Measurements from ENCODE around the gene PAX6.

Gene PAX6

DNA sequence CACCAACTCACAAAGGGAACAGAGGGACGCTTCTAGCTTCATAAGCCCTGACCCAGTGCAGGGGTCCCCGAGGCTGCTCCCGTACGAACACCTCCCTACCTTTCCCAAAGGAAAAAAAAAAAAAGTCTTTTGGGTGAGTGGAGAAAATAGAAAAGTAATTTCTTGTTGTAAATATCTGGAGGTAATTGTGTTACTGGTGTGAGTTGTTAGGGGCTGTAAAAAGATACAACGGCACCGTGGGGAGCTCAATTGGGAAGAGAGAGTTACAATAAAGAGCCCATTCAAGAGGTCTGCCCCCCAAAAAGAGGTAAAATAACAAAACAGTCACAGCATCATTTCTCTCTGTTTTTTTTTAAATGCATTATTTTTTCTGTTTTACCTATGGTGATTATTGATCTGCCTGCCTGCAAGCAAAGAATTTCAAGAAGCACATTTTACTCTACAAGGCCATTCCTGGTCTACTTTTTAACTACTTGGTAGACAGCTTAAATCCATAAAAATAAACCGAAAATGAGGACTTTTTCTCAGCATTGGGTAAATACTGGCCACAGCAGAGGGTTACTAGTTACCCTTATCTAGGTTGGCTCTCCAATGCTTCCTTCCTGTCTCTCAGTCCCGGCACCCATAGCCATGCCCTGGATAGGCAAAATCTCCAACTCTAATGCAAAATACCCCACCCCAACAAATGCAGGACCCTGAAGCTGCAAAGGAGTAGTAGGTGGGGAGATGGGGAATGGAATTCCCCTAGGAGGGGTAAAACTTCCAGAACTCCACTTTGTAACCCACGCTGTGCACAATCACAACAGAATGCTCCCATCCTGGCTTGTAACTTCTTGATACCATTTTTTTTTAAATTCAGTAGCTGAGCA is 3.1 kb downstream of the PAX6 start:
- no peak for DNase-seq

DNA sequence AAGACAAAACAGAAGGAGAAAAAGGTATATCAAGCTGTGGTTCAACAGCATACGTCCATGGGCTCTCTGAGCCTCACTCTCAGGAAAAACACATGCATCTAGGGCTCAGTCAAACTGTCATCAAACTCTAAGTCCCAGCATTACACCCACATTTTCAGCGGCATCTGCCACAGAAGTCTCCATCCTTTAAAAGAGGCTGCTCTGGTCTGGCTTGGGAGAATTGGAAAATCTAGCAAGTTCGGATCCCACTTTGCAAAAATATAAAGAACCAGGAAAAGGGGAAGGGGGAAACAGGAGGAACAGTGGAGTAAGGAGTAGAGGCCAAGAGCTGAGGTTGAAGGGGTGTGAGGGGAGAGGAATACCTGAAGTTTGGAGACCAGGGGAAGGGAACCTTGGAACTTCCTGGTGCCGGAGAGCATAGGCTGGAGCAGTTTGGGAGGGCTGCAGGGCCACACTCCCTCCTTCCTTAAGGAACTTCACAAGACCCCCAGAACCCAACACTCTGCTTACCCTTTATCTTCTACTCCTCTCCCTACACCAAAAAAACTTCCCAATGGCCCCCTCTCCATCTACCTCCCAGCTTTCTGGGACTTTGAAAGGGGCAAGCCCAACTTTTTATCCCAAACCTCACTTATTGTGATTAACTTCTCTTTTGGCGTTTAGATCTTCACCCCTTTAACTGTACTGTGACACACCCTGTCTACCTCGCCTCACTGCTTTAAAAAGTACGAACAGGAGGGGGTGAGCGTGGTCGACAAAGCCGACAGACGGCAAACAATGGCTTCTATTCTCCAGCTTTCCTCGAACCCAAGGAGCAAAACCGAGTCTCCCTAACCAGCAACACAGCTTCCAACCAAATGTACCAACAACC is 4.0 kb downstream of the PAX6 start:
- no peak for DNase-seq

- no peak for DNase-seq
These were observed 4.8 kb downstream of the PAX6 start for GRCh38 chr11:31806186-31806927.

- no peak for DNase-seq
These were observed 5.4 kb downstream of the PAX6 start for GRCh38 chr11:31805629-31806185.

GRCh38 chr11:31805037-31805628 is 6.0 kb downstream of the PAX6 start:
- no peak for DNase-seq

GRCh38 chr11:31804312-31805036 is 6.6 kb downstream of the PAX6 start:
- no peak for DNase-seq

- no peak for DNase-seq
These were observed 7.3 kb downstream of the PAX6 start for GRCh38 chr11:31803813-31804311.

- DNase-seq: no peak
These were observed 7.9 kb downstream of the PAX6 start for GRCh38 chr11:31802990-31803812.

GRCh38 chr11:31802609-31802989 is 8.5 kb downstream of the PAX6 start:
- DNase-seq: no peak

DNA sequence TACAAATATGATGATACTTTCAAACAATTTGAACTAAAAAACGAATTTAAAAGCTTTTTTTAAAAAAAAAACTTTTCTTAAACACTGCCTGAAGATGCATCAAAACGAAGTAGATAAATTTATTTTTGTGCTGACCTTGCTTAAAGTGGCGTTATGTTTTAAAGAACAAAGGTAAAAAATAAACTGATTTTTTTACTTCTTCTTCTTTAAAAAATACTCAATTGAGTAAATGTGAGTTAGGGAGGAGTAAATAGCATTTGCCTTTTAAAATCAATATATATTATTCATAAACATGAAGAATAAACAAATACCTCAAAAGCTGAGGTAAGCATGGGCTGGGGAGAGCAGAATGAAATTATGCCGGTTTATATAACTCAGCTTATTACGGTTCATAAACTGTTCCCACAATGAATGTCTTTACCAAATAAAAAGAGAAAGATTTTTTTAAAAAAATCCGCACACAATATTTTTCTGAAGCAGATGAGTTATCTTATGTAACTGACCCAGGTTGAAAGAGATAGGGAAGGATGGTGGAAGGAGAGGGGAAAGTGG is 9.0 kb downstream of the PAX6 start:
- DNase-seq: no peak

GRCh38 chr11:31801298-31801702 is 9.8 kb downstream of the PAX6 start:
- DNase-seq: no peak

GRCh38 chr11:31800398-31801265 is 10.5 kb downstream of the PAX6 start:
- DNase-seq: no peak

DNA sequence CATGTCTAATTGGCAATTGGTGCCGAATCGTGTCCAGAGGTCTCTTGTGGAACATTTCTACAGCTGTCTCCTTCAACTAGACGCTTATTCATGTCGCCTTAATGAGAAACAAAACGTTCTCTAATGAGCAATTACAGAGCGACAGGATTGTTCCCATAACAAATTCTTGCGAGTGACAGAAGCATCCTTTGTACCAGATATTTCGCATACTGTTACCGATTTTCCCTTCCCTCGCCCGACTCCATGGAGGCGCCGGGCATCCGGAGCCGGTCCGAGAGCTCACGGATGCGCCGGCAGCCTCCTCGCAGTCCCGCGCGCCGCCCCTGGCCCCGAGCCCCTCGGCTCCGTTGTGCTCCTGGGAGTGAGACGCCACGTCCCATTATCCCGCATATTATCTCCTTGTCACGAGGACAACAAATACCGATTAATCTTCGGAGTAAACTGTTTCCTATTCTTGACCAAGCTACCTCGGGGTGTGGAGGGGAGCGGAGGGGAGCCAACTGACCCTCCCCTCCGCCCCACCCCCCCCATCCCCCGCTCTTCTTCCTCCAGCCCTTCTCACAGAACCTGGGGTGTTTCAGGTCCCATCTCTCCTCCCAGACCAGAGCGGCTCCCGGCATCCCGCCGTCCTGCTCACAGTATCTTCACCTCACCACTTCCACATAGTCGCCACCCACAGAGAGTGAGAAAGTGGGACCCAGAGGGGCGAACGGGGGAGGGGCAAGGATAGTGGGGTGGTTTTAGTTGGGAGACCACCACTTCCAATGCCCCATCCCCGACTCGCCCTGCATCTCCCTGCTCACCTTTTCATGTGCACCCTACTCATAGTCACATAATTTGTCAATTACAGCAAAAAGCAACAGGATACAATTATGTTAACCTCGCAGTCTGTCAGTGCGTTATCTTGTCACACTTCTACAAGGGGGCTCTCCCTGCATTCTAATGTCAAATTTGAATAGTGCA is 11.4 kb downstream of the PAX6 start:
- no peak for DNase-seq

DNA sequence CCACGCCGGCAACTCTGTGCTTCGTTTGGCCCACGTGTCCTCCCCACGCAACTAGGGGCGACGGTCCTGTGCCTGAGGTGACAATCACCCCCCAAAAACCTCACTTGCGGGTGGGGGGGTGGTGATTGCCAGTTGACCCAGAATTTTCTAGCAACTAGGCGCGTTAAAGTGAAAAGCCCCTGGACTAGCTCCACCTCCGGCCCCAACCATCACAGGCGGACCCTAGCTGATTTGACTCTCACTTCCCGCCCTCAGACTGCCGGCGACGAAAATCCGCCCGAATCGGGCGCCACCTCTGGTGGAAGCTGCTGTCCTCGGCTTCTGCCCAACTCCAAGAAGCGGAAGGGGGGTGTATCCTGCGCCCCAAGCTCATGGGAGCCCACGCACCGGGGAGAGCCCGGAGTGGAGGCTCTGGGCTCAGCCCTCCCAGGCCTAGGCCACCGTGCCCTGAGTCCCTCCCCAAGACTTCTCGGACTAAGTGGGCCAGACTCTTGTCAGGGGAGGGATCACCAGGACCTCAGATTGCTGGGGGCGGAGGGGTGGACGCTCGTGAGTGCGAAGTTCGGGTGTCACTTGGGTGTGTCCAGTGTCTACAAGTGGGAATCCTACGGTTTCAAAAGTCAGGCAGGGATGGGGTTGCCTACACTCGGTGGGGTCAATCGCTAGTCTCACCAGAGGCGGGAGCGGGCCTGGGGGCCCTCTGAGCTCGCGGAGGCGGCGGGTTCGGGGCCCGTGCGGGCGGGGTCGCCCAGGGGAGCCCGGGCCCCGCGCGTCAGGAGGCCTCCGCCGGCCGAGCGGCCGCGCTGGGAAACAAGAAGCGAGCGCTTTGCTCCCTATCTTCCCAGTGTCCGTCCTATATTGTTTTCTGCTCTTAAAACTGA is 12.3 kb downstream of the PAX6 start:
- no peak for DNase-seq

DNA sequence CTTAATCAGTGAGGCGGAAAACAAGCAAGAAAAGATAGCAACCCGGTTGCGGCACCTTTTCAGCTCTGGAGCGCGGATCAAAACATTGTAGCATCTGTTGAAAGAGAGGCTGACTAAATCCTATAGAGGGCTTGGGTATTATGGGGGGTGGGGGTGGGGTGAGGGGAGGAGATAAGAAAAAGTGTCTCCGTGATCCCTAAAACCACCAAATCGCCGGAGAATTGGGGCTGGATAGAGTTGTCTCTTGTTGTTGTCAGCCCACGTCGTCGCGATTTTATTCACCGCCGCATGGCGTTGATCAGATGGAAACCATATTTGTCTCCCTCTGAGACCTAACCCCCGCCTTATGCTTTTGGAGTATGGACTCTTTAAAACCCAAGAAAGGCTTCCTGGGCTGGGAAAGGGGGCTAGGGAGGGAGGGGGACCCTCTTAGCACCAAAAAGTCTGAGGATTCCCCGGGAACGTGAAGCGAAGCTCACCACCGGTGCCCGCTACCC is 13.0 kb downstream of the PAX6 start:
- no peak for DNase-seq

DNA sequence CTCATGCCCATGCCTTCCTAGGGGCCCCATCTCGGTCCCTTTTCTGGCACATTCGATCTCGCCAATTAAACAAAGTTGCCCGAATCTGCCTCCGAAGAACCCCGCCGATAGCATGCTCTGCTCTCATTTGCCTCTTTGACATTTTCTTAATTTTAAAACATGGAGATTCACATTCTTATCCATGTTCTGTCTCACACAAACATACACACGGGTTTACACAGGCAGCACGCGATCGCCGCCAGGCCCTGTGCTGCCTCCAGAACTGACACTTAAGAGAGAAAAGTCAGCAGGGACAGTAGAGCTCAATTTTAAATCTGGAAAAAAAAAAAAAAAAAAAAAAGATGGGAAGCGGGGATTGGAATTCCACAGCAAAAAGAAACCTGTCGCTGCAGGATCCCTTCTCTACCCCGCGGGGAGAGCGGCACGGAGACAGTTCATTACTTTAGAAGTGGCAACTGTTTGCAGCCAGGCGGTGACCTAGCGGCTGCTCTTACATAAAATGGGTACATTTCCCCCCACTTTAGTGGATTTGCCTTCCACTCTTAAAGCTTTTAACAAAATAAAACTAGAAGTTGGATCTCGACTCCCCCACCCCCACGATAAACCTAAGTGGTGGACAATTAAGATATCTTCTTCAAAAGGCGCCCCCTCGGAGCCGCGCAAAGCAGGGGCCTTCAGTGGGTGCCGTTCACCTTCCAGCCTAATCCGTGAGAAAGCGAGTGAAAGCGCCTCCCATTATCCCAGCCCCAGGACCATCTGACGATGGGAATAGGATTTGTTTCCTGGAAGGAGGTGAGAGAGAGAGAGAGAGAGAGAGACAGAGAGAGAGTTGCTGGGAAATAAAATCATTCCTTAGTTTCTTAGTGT is 13.7 kb downstream of the PAX6 start:
- no peak for DNase-seq
